Neuronal stem cell (in vitro differentiated cells): Measurements from ENCODE around the gene APP.

Experiments used
- DNase-seq: peaks from one replicate; pipeline ENCODE4 v3.0.0-alpha.2; 2013; ENCODE audit warnings: low spot score
- H2AFZ ChIP-seq: one replicate; pipeline ENCODE4 v1.6.1; 2013; ENCODE audit warnings: mild to moderate bottlenecking, low read length, inconsistent platforms
- H2AK5ac ChIP-seq: 2 replicates; pipeline ENCODE4 v1.6.1; 2013; ENCODE audit warnings: low read depth, mild to moderate bottlenecking, inconsistent platforms, low read length, moderate library complexity, mixed read lengths
- H2BK120ac ChIP-seq: 2 replicates; pipeline ENCODE4 v1.6.1; 2013; ENCODE audit warnings: low read depth, mild to moderate bottlenecking, inconsistent platforms, low read length, moderate library complexity, mixed read lengths
- H2BK12ac ChIP-seq: one replicate; pipeline ENCODE4 v1.6.1; 2013; ENCODE audit warnings: low read length, inconsistent platforms
- H2BK15ac ChIP-seq: 2 replicates; pipeline ENCODE4 v1.6.1; 2013; ENCODE audit warnings: mild to moderate bottlenecking, low read length, inconsistent platforms, mixed read lengths
- H2BK5ac ChIP-seq: one replicate; pipeline ENCODE4 v1.6.1; 2013; ENCODE audit warnings: inconsistent platforms, mild to moderate bottlenecking, low read length, moderate library complexity
- H3K14ac ChIP-seq: one replicate; pipeline ENCODE4 v1.6.1; 2013; ENCODE audit warnings: low read length, inconsistent platforms
- H3K18ac ChIP-seq: 2 replicates; pipeline ENCODE4 v1.6.1; 2013; ENCODE audit warnings: low read length, inconsistent platforms
- H3K23ac ChIP-seq: 2 replicates; pipeline ENCODE4 v1.6.1; 2013; ENCODE audit warnings: low read depth, mild to moderate bottlenecking, mixed read lengths, low read length, inconsistent platforms; ENCODE audit not compliant: poor library complexity
- H3K27ac ChIP-seq: replicated peaks from 3 replicates; pipeline ENCODE4 v1.5.1; 2013; ENCODE audit warnings: low read length, inconsistent platforms
- H3K27me3 ChIP-seq, 3 experiments: 2 replicates each; pipeline ENCODE4 v1.6.1; 2013; ENCODE audit warnings: low read length in 3 of 3, mild to moderate bottlenecking in 2 of 3, inconsistent platforms in 1 of 3, low read depth in 1 of 3, mixed read lengths in 1 of 3, moderate library complexity in 1 of 3; ENCODE audit not compliant: control insufficient read depth in 3 of 3, insufficient read depth in 3 of 3
- H3K36me3 ChIP-seq, 2 donors: replicated peaks in 1 of 2; 2 replicates each; pipeline ENCODE4 v1.6.1; 2013; ENCODE audit warnings: low read length in 2 of 2; ENCODE audit not compliant: control insufficient read depth in 2 of 2, insufficient read depth in 2 of 2
- H3K4ac ChIP-seq: 2 replicates; pipeline ENCODE4 v1.6.1; 2013; ENCODE audit warnings: inconsistent platforms, mild to moderate bottlenecking, low read length, moderate library complexity
- H3K4me1 ChIP-seq, 2 donors: 1 replicate in 1 of 2; 2 replicates in 1 of 2; pipeline ENCODE4 v1.6.1; 2013; ENCODE audit warnings: low read length in 2 of 2, low read depth in 1 of 2; ENCODE audit not compliant: control insufficient read depth in 2 of 2, insufficient read depth in 1 of 2
- H3K4me2 ChIP-seq: one replicate; pipeline ENCODE4 v1.6.1; 2013; ENCODE audit warnings: mild to moderate bottlenecking, low read length, inconsistent platforms; ENCODE audit not compliant: insufficient read depth, poor library complexity, severe bottlenecking
- H3K4me3 ChIP-seq, 2 donors: 2 replicates each; pipeline ENCODE4 v1.5.1; 2013; ENCODE audit warnings: low read length in 2 of 2, mild to moderate bottlenecking in 2 of 2, inconsistent platforms in 1 of 2, moderate library complexity in 1 of 2
- H3K79me1 ChIP-seq: one replicate; pipeline ENCODE4 v1.6.1; 2013; ENCODE audit warnings: low read depth, mild to moderate bottlenecking, inconsistent platforms, low read length, moderate library complexity
- H3K9ac ChIP-seq: one replicate; pipeline ENCODE4 v1.6.1; 2013; ENCODE audit warnings: mild to moderate bottlenecking, low read depth, low read length, inconsistent platforms; ENCODE audit not compliant: poor library complexity
- H3K9me3 ChIP-seq, 2 donors: replicated peaks in 1 of 2; 2 replicates each; pipeline versions ENCODE3 to v1.6.1; 2013; ENCODE audit warnings: low read length in 2 of 2, mild to moderate bottlenecking in 2 of 2, inconsistent platforms in 1 of 2, low read depth in 1 of 2, mixed read lengths in 1 of 2, moderate library complexity in 1 of 2; ENCODE audit not compliant: control insufficient read depth in 2 of 2, insufficient read depth in 1 of 2
- H4K8ac ChIP-seq: one replicate; pipeline ENCODE4 v1.6.1; 2013; ENCODE audit warnings: low read depth, mild to moderate bottlenecking, inconsistent platforms, low read length, moderate library complexity
- H4K91ac ChIP-seq: one replicate; pipeline ENCODE4 v1.6.1; 2013; ENCODE audit warnings: low read length, low read depth, mild to moderate bottlenecking, inconsistent platforms; ENCODE audit not compliant: poor library complexity
- WGBS, 2 donors: extraction: QIAGEN DNeasy Blood & Tissue Kit; methylation state at CpG; one replicate each; pipeline ENCODE4 v1.1.7; 2013; ENCODE audit warnings: missing lambda C conversion rate in 2 of 2, mixed read lengths in 1 of 2; ENCODE audit not compliant: insufficient read length in 2 of 2, insufficient replicate concordance in 1 of 2; ENCODE audit errors: extremely low coverage in 2 of 2; 5-methylcytosine and 5-hydroxymethylcytosine counted together

The APP gene

DNA sequence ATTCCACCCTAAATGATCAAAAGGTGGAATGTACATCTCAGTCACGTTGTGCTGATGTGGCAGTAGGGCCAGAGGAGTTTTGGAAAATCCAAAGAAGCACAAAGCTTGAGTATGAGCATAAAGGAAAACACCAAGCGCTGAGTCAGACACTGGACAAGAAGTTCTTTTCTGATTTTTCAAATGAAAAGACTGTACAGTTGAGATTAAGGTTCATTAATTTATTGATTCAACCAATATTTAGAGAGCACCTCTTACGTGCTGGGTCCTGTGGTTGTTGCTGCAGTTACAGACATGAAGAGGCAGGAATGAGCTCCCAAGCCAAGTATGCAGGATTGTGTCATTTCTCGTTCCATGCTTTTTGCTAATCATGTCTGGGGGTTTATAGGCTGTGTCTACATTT is 28.9 kb upstream of the APP start:
- no peak overlapping the region for H2BK5ac ChIP-seq
- WGBS, 2 donors: no CpG with 5 or more reads among the region's 4 CpGs

GRCh38 chr21:26195708-26196107 is 25.1 kb upstream of the APP start:
- no peak for DNase-seq

More for the DNA sequence above, 28.9 kb upstream of the APP start:
- no peak overlapping the region for H3K14ac ChIP-seq
- no peak overlapping the region for H3K27ac ChIP-seq
- H3K4me2 ChIP-seq: no peak overlapping the region
- H3K4me1 ChIP-seq: peaks cover 0 to 2% of the 10 kb centered on the region in 2 donors
- H3K79me1 ChIP-seq: no peaks in the 10 kb centered on the region
- no peak overlapping the region for H3K9ac ChIP-seq
- no peak overlapping the region for H4K8ac ChIP-seq
- H2BK15ac ChIP-seq: no peak overlapping the region
- H3K4me3 ChIP-seq: no peak overlapping the region
- no peak overlapping the region for H3K23ac ChIP-seq
- H3K9me3 ChIP-seq: no peaks in the 10 kb centered on the region
- H3K18ac ChIP-seq: no peak overlapping the region
- DNase-seq: no peak
- H2BK120ac ChIP-seq: no peak overlapping the region
- H3K27me3 ChIP-seq: no peaks in the 10 kb centered on the region
- H3K4ac ChIP-seq: no peak overlapping the region
- H2BK12ac ChIP-seq: no peak overlapping the region
- H3K36me3 ChIP-seq: no peaks in the 10 kb centered on the region
- no peak overlapping the region for H2AK5ac ChIP-seq
- no peak overlapping the region for H4K91ac ChIP-seq
- no peak overlapping the region for H2AFZ ChIP-seq

DNA sequence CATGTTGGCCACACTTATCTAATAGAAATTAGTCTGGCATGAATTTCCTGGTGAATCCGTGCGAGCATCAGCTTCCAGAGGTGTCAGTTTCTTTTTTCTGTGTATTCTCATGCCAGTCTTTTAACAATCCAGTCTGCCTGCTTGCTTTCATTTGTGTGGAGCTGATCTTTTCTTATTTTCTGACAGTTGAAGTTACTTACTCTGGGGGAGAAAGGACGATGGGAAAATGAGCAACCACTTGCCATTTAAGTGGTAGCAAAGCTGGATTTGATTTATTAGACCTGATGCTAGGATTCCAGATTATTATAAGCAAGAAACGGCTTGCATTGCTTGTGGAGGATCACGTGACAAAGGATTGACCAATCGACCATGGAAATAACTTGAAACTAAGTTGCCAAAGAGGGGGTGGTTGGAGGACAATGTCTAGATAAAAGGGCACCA is 24.3 kb upstream of the APP start:
- H4K91ac ChIP-seq: no peak overlapping the region
- no CpG with 5 or more reads among the region's 6 CpGs for WGBS, 2 donors
- H3K23ac ChIP-seq: no peak overlapping the region
- H3K9me3 ChIP-seq: no peaks in the 10 kb centered on the region
- H3K27me3 ChIP-seq: no peaks in the 10 kb centered on the region
- H3K4ac ChIP-seq: no peak overlapping the region
- no peak overlapping the region for H3K4me3 ChIP-seq
- H4K8ac ChIP-seq: no peak overlapping the region
- no peak overlapping the region for H2BK15ac ChIP-seq
- peak overlapping the region; percentile 64 for H2AFZ ChIP-seq
- no peak overlapping the region for H3K18ac ChIP-seq
- no peak overlapping the region for H2BK12ac ChIP-seq
- H2BK120ac ChIP-seq: no peak overlapping the region
- no peak overlapping the region for H3K4me2 ChIP-seq
- no peak overlapping the region for H2AK5ac ChIP-seq
- no peaks in the 10 kb centered on the region for H3K79me1 ChIP-seq
- H3K4me1 ChIP-seq: peaks cover 0 to 8% of the 10 kb centered on the region in 2 donors
- no peak for DNase-seq
- H3K27ac ChIP-seq: no peak overlapping the region
- no peaks in the 10 kb centered on the region for H3K36me3 ChIP-seq
- H3K9ac ChIP-seq: no peak overlapping the region
- no peak overlapping the region for H3K14ac ChIP-seq
- H2BK5ac ChIP-seq: no peak overlapping the region

More at GRCh38 chr21:26195708-26196107, 25.1 kb upstream of the APP start:
- Histone ChIP-seq H3K27me3 (no peaks in the 10 kb centered on the region), H3K27ac (no peak overlapping the region), H3K4me1 (peaks cover 0 to 2% of the 10 kb centered on the region in 2 donors), H2BK120ac (no peak overlapping the region), H3K18ac (no peak overlapping the region), H2BK5ac (no peak overlapping the region), H3K79me1 (no peaks in the 10 kb centered on the region), H3K9me3 (no peaks in the 10 kb centered on the region), H3K4me2 (no peak overlapping the region), H4K8ac (no peak overlapping the region), H4K91ac (no peak overlapping the region), H3K36me3 (no peaks in the 10 kb centered on the region), H3K23ac (no peak overlapping the region), H3K4me3 (no peak overlapping the region), H2AFZ (peak overlapping the region; percentile 64), H2BK12ac (no peak overlapping the region), H3K4ac (no peak overlapping the region), H2BK15ac (no peak overlapping the region), H2AK5ac (no peak overlapping the region), H3K9ac (no peak overlapping the region), H3K14ac (no peak overlapping the region)
- WGBS, 2 donors: no CpG with 5 or more reads among the region's 4 CpGs

- Histone ChIP-seq H3K18ac (no peak overlapping the region), H3K9me3 (no peaks in the 10 kb centered on the region), H3K4me2 (no peak overlapping the region), H4K91ac (no peak overlapping the region), H3K79me1 (no peaks in the 10 kb centered on the region), H2BK5ac (no peak overlapping the region), H3K9ac (no peak overlapping the region), H2AFZ (no peak overlapping the region), H3K36me3 (no peaks in the 10 kb centered on the region), H3K14ac (no peak overlapping the region), H4K8ac (no peak overlapping the region), H2AK5ac (no peak overlapping the region), H3K23ac (no peak overlapping the region), H3K27ac (no peak overlapping the region), H2BK120ac (no peak overlapping the region), H3K27me3 (no peaks in the 10 kb centered on the region), H3K4me3 (no peak overlapping the region), H3K4ac (no peak overlapping the region), H2BK15ac (no peak overlapping the region), H3K4me1 (peaks cover 0 to 12% of the 10 kb centered on the region in 2 donors), H2BK12ac (no peak overlapping the region)
- WGBS, 2 donors: no CpG with 5 or more reads among the region's 3 CpGs
- no peak for DNase-seq
Measured at GRCh38 chr21:26194326-26194725, 23.8 kb upstream of the APP start.
